Smooth muscle cell of the umbilical artery (primary cell): Measurements from ENCODE around the gene MMEL1. TPM values are rescaled to one million over a fixed set of nuclear protein-coding genes. Genes with fewer than 3 reads are reported as not detected.

Source experiments
- total RNA-seq: library from RNA; depleted of rRNA; stranded (reverse); fragments of >200 nt; gene quantifications from 2 replicates; pipeline ENCODE4 v1.2.3, GENCODE V29; 2014

The MMEL1 gene
- 0.37 TPM in 1 of 2 replicates, not detected in the other for total RNA-seq

GRCh38 chr1:2632561-2633361 is at the start of gene MMEL1:
MMEL1 (minus strand) TSS chr1:2633016; CDS start chr1:2629484, 3,532 bp downstream.

GRCh38 chr1:2586154-2587070 is 46.4 kb downstream of the MMEL1 start, which contains the start of gene PRXL2B:
PRXL2B (plus strand) TSS chr1:2586777; CDS start chr1:2586886, 109 bp downstream.

GRCh38 chr1:2556277-2556677 is 76.5 kb downstream of the MMEL1 start, which contains the start of gene TNFRSF14:
TNFRSF14 (plus strand) TSS chr1:2556371; CDS start chr1:2556665, 294 bp downstream.

Other genes starting within 250 kb of the MMEL1 start
- gene MORN1, start 241.5 kb downstream of the MMEL1 start, total RNA-seq = 13.1 and 21.2 TPM in 2 replicates
- gene RER1, start 241.2 kb downstream of the MMEL1 start, total RNA-seq = 88.2 and 107 TPM in 2 replicates
- 27.9 and 31.7 TPM in 2 replicates for gene PEX10, start 220.5 kb downstream of the MMEL1 start, total RNA-seq
- under 0.01 and 0.09 TPM in 2 replicates for gene PLCH2, start 156.7 kb downstream of the MMEL1 start, total RNA-seq
- gene PANK4, start 106.4 kb downstream of the MMEL1 start, total RNA-seq = 22.6 and 25.8 TPM in 2 replicates
- not detected in 2 replicates for gene HES5, start 102.8 kb downstream of the MMEL1 start, total RNA-seq
- 1.8 and 4.8 TPM in 2 replicates for gene TNFRSF14, start 76.6 kb downstream of the MMEL1 start, total RNA-seq
- 8.9 and 20.4 TPM in 2 replicates for gene PRXL2B, start 46.2 kb downstream of the MMEL1 start, total RNA-seq
- under 0.01 and 0.18 TPM in 2 replicates for gene TTC34, start 168.7 kb upstream of the MMEL1 start, total RNA-seq